Stomach (tissue), 9 donors: Measurements from ENCODE around the gene TSPAN14. TPM values are rescaled to one million over a fixed set of nuclear protein-coding genes. Genes with fewer than 3 reads are reported as not detected.
A peak's percentile ranks its signal among the peaks of the same experiment; 100 is the strongest.

Experiments
- DNase-seq, 2 donors: peaks; one replicate each; pipeline versions ENCODE4 v3.0.0 to v3.0.0-alpha.2; 2013 to 2019
- H3K27ac ChIP-seq, 5 donors: fragments of 200-600 bp in 4 of 5; sonication (generic) in 4 of 5; one replicate each; pipeline ENCODE4 v1.5.1; 2013 to 2019; ENCODE audit warnings: mild to moderate bottlenecking in 1 of 5, moderate library complexity in 1 of 5
- H3K27me3 ChIP-seq, 3 donors: fragments of 200-600 bp; sonication (generic); one replicate each; pipeline ENCODE4 v1.5.1; 2017 to 2019; ENCODE audit warnings: mixed run types in 1 of 3
- H3K36me3 ChIP-seq, 4 donors: fragments of 200-600 bp; sonication (generic); 1 replicate in 3 of 4; 2 replicates in 1 of 4; pipeline ENCODE4 v1.5.1; 2016 to 2019
- H3K4me1 ChIP-seq, 4 donors: fragments of 200-600 bp; sonication (generic); one replicate each; pipeline ENCODE4 v1.5.1; 2016 to 2019
- H3K4me3 ChIP-seq, 4 donors: fragments of 200-600 bp; sonication (generic) in 3 of 4; one replicate each; pipeline ENCODE4 v1.5.1; 2016 to 2019; ENCODE audit warnings: mild to moderate bottlenecking in 1 of 4
- H3K9me3 ChIP-seq, 4 donors: fragments of 200-600 bp; sonication (generic); one replicate each; pipeline ENCODE4 v1.5.1; 2016 to 2019
- EP300 ChIP-seq: sonication (generic); formaldehyde crosslinking; IDR thresholded peaks from one replicate; pipeline ENCODE4 v1.6.1; 2017; ENCODE audit warnings: antibody characterized with exemption
- POLR2A ChIP-seq, 4 donors: fragments of 450-650 bp; IDR thresholded peaks; one replicate each; pipeline ENCODE4 v1.6.1; 2016; ENCODE audit warnings: antibody characterized with exemption in 4 of 4, control low read depth in 2 of 4, mild to moderate bottlenecking in 1 of 4, moderate library complexity in 1 of 4
- POLR2AphosphoS5 ChIP-seq, 3 donors: sonication (generic); formaldehyde crosslinking; IDR thresholded peaks; one replicate each; pipeline ENCODE4 v1.6.1; 2016; ENCODE audit warnings: antibody characterized with exemption in 3 of 3
- WGBS, 5 donors: extraction: QIAGEN DNeasy Blood & Tissue Kit in 3 of 5; methylation state at CpG; one replicate each; pipeline versions ENCODE4 v1.1.5 to v1.1.7; 2013 to 2018; 5-methylcytosine and 5-hydroxymethylcytosine counted together
- intact Hi-C: fragments of 100-400 bp; cut with DNase I; formaldehyde crosslinking; loops from one replicate; pipeline ENCODE4 v1.15.1; 2023; ENCODE audit warnings: low total_unique reads
- polyA plus RNA-seq, 3 donors: library from polyadenylated mRNA; stranded (reverse); fragments of 200-250 nt; gene quantifications; one replicate each; pipeline ENCODE4 v1.2.3, GENCODE V29; 2013
- total RNA-seq, 5 donors: library from RNA; depleted of rRNA; stranded (reverse); fragments of >200 nt; gene quantifications; one replicate each; pipeline versions ENCODE4 v1.1.0 to v1.2.3, GENCODE V29; 2014 to 2016
- TF ChIP-seq, protein P1 (sequence below), 7 experiments: fragments of 450-650 bp in 4 of 7; fragments of 200-600 bp in 3 of 7; sonication (generic) in 3 of 7; IDR thresholded peaks; one replicate each; pipeline ENCODE4 v1.5.1; 2016 to 2019; ENCODE audit warnings: antibody characterized with exemption in 7 of 7, control low read depth in 2 of 7, mild to moderate bottlenecking in 1 of 7
- donor health status: healthy with polysubstance abuse.
- donor health status: Bipolar disorder and iron deficiency.
- donor health status: healthy.

Gene TSPAN14
- total and polyA plus RNA-seq, 8 donors: 7.0 to 82.6 (median 30.5) TPM

DNA sequence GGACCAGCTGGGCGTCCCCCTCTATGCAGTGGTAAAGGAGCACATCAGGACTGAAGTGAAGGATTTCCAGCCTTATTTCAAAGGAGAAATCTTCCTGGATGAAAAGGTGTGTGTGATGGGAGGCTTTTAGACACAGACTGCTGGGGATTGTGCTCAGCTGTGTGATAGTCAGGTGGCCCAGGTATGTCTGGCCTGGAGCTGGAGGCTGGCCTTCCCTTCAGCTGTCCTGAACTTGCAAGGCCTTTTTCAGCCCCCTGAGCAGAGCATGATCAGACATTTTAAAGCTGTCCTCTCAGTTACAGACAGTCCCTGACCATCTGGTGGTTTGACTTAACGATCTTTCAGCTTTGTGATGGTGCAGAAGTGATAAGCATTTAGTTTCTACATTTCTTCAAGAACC lies 28.2 kb upstream of the TSPAN14 start:
- H3K27ac ChIP-seq: no peak overlapping the region
- no peaks in the 10 kb centered on the region for H3K9me3 ChIP-seq
- H3K27me3 ChIP-seq: no peaks in the 10 kb centered on the region
- DNase-seq: no peak
- no peaks in the 10 kb centered on the region for H3K4me1 ChIP-seq
- H3K36me3 ChIP-seq: peaks cover 6 to 88% (median 54%) of the 10 kb centered on the region in 4 donors
- intact Hi-C loops: no loop called here
- WGBS, 5 donors: 93 to 95% (median 93%) methylated on average over 2 of the region's 2 CpGs
- TF ChIP-seq EP300: no peak
- TF ChIP-seq POLR2AphosphoS5 (IDR thresholded peaks at IDR 0.05): no peak
- TF ChIP-seq, protein P1, sequence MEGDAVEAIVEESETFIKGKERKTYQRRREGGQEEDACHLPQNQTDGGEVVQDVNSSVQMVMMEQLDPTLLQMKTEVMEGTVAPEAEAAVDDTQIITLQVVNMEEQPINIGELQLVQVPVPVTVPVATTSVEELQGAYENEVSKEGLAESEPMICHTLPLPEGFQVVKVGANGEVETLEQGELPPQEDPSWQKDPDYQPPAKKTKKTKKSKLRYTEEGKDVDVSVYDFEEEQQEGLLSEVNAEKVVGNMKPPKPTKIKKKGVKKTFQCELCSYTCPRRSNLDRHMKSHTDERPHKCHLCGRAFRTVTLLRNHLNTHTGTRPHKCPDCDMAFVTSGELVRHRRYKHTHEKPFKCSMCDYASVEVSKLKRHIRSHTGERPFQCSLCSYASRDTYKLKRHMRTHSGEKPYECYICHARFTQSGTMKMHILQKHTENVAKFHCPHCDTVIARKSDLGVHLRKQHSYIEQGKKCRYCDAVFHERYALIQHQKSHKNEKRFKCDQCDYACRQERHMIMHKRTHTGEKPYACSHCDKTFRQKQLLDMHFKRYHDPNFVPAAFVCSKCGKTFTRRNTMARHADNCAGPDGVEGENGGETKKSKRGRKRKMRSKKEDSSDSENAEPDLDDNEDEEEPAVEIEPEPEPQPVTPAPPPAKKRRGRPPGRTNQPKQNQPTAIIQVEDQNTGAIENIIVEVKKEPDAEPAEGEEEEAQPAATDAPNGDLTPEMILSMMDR (IDR thresholded peaks at IDR 0.05): no peak
- no peak for TF ChIP-seq POLR2A (IDR thresholded peaks at IDR 0.05)
- no peak overlapping the region for H3K4me3 ChIP-seq

DNA sequence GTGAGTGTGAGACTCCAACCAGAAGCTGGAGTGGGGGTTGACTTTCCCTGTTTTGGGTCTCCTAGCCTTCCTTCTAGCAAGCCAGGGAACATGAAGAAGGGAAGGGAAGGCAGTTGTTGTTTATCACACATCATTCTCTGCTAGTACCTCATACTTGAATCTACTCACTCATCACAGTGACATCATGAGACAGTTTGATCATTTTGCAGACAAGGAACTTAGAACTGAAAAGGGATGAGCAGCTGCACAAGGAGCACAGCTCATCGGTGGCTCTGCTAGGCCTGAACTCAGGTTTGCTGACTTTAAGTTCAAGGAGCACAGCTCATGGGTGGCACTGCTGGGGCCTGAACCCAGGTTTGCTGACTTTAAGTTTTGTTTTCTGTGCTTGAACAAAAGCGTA lies 26.6 kb upstream of the TSPAN14 start:
- no peak for DNase-seq
- Histone ChIP-seq H3K27me3 (no peaks in the 10 kb centered on the region), H3K9me3 (no peaks in the 10 kb centered on the region), H3K36me3 (peaks cover 6 to 87% (median 59%) of the 10 kb centered on the region in 4 donors), H3K27ac (no peak overlapping the region), H3K4me1 (no peaks in the 10 kb centered on the region), H3K4me3 (no peak overlapping the region)
- TF ChIP-seq POLR2AphosphoS5 (IDR thresholded peaks at IDR 0.05): no peak
- TF ChIP-seq, protein P1 (IDR thresholded peaks at IDR 0.05): no peak
- TF ChIP-seq POLR2A (IDR thresholded peaks at IDR 0.05): no peak
- no peak for TF ChIP-seq EP300
- WGBS, 5 donors: 88 to 96% (median 94%) methylated on average over 2 of the region's 2 CpGs
- intact Hi-C loops: no loop called here

DNA sequence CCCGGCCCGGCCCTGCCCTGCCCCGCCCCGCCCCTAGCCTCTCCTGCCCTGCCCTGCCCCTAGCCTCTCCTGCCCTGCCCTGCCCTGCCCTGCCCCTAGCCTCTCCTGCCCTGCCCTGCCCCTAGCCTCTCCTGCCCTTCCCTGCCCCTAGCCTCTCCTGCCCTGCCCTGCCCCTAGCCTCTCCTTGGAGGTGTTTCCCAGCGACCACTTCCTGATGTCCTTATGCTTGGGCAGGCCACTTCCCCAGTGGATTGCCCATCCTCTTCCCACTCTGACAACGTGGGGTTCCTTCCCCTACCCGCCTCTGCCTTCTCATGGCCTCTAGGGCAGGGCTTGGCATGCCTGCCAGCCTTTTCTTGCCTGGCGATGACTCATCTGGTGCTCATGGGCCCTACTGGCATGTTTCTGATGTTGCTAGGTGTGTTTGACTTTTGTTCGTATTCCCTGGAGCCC lies 24.6 kb upstream of the TSPAN14 start:
- peak in 1 of 2 donors; percentile 56 for DNase-seq
- no peaks in the 10 kb centered on the region for H3K27me3 ChIP-seq
- no peaks in the 10 kb centered on the region for H3K9me3 ChIP-seq
- intact Hi-C loops: no loop called here
- TF ChIP-seq, protein P1 (IDR thresholded peaks at IDR 0.05): no peak
- peak in 1 of 3 donors; percentile 6 for TF ChIP-seq POLR2AphosphoS5 (IDR thresholded peaks at IDR 0.05)
- no peak overlapping the region for H3K4me3 ChIP-seq
- peaks cover 6 to 79% (median 45%) of the 10 kb centered on the region in 4 donors for H3K36me3 ChIP-seq
- 45 to 74% (median 69%) methylated on average over 9 of the region's 9 CpGs for WGBS, 5 donors
- H3K27ac ChIP-seq: peak overlapping the region in 1 of 5 donors; percentile 14
- H3K4me1 ChIP-seq: no peaks in the 10 kb centered on the region

DNA sequence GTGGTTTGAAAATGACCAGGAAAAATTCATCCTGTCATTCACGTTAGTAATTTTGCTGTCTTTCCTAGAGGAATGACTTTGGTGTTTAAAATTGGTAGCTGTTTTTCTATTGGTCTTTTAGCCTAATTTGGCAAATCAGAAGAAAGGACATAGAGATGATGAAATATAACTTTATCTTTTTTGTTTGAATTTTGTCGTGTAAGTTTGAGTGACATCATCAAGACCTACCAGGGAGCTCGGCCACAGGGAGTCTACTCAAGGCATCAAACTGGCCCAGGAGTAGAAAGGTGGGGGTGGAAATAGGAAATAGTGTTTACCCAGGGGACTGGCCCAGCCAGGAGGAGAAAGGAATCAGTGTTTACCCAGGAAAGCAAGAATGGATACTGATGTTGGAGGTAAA lies 21.0 kb upstream of the TSPAN14 start:
- Histone ChIP-seq H3K4me1 (no peaks in the 10 kb centered on the region), H3K9me3 (no peaks in the 10 kb centered on the region), H3K27ac (no peak overlapping the region), H3K36me3 (peaks cover 3 to 43% (median 16%) of the 10 kb centered on the region in 4 donors), H3K4me3 (no peak overlapping the region), H3K27me3 (no peaks in the 10 kb centered on the region)
- no peak for DNase-seq
- intact Hi-C loops: no loop called here
- WGBS, 5 donors: 60 to 68% (median 65%) methylated on average over 3 of the region's 3 CpGs
- TF ChIP-seq EP300: no peak
- TF ChIP-seq POLR2AphosphoS5 (IDR thresholded peaks at IDR 0.05): no peak
- TF ChIP-seq, protein P1 (IDR thresholded peaks at IDR 0.05): no peak
- no peak for TF ChIP-seq POLR2A (IDR thresholded peaks at IDR 0.05)
